PC-9 (cell line): ENCODE data around the gene LETM1. TPM values are rescaled to one million over a fixed set of nuclear protein-coding genes. Genes with fewer than 3 reads are reported as not detected.
"Not testable (repeated sequence)": the region's sequence is repeated elsewhere in the genome, so short reads cannot be mapped to it uniquely, and the experiment has no call there.

Experiments
- BruUV-seq: library from RNA; stranded (reverse); fragments of 400-500 nt; replicated peaks from 2 replicates; lab custom pipeline; 2021; lab: Mats Ljungman, UMichigan
- CTCF ChIA-PET: fragments of 300-600 bp; sonication (Branson Sonifier 250); formaldehyde crosslinking; loops from one replicate; lab custom pipeline; 2022; ENCODE audit warnings: antibody characterized with exemption; lab: Charles Lee
- POLR2A ChIA-PET: fragments of 300-600 bp; sonication (Branson Sonifier 250); formaldehyde crosslinking; loops from one replicate; lab custom pipeline; 2022; ENCODE audit warnings: antibody characterized with exemption; ENCODE audit not compliant: unreplicated experiment; lab: Charles Lee
- DNase-seq, 2 experiments: peaks; one replicate each; pipeline versions ENCODE4 v3.0.0 to v3.0.0-alpha.2; 2015 to 2022; ENCODE audit warnings: mixed read lengths in 1 of 2
- H2AFZ ChIP-seq: fragments of 200-600 bp; sonication (generic); 2 replicates; pipeline ENCODE4 v1.8.1; 2017; ENCODE audit warnings: antibody characterized with exemption
- H3F3A ChIP-seq: fragments of 200-600 bp; sonication (generic); 2 replicates; pipeline ENCODE4 v1.8.1; 2017; ENCODE audit warnings: antibody characterized with exemption, mild to moderate bottlenecking, low read depth; ENCODE audit not compliant: insufficient read depth
- H3K27ac ChIP-seq: fragments of 200-600 bp; sonication (generic); 2 replicates; pipeline ENCODE4 v1.6.1; 2016; ENCODE audit warnings: mixed run types
- H3K27me3 ChIP-seq: fragments of 200-600 bp; sonication (generic); 2 replicates; pipeline ENCODE4 v1.6.1; 2016; ENCODE audit warnings: low read depth, mixed run types; ENCODE audit not compliant: insufficient read depth
- H3K36me3 ChIP-seq: fragments of 200-600 bp; sonication (generic); 2 replicates; pipeline ENCODE4 v1.6.1; 2016; ENCODE audit warnings: low read depth, mixed run types
- H3K4me1 ChIP-seq: fragments of 200-600 bp; sonication (generic); replicated peaks from 2 replicates; pipeline ENCODE4 v1.6.1; 2016; ENCODE audit warnings: mixed run types; ENCODE audit not compliant: insufficient read depth
- H3K4me2 ChIP-seq: fragments of 200-600 bp; sonication (generic); 2 replicates; pipeline ENCODE4 v1.6.1; 2017; ENCODE audit warnings: mixed run types
- H3K4me3 ChIP-seq: fragments of 200-600 bp; sonication (generic); 2 replicates; pipeline ENCODE4 v1.6.1; 2016; ENCODE audit warnings: mixed run types
- H3K79me2 ChIP-seq: fragments of 200-600 bp; sonication (generic); 2 replicates; pipeline ENCODE4 v1.6.1; 2017; ENCODE audit warnings: low read depth, mixed run types
- H3K9me2 ChIP-seq: fragments of 200-600 bp; sonication (generic); 2 replicates; pipeline ENCODE4 v1.8.1; 2017; ENCODE audit warnings: mild to moderate bottlenecking; ENCODE audit not compliant: insufficient read depth
- H3K9me3 ChIP-seq: fragments of 200-600 bp; sonication (generic); 2 replicates; pipeline ENCODE4 v1.8.1; 2016; ENCODE audit warnings: low read depth; ENCODE audit not compliant: insufficient read depth
- H4K20me1 ChIP-seq: fragments of 200-600 bp; sonication (generic); 2 replicates; pipeline ENCODE4 v1.8.1; 2017; ENCODE audit not compliant: insufficient read depth
- CTCF ChIP-seq: fragments of 200-600 bp; sonication (generic); conservative IDR thresholded peaks from 2 replicates; pipeline ENCODE4 v1.6.1; 2017; ENCODE audit warnings: mixed run types, antibody characterized with exemption, mild to moderate bottlenecking, moderate library complexity
- EZH2 ChIP-seq: fragments of 200-600 bp; sonication (generic); IDR thresholded peaks from 2 replicates; pipeline ENCODE4 v1.8.0; 2017; ENCODE audit warnings: antibody characterized with exemption, low read depth
- intact Hi-C: fragments of 100-400 bp; cut with micrococcal nuclease; formaldehyde crosslinking; loops from one replicate; pipeline ENCODE4 v1.10.0; 2022; ENCODE audit not compliant: unreplicated experiment
- total RNA-seq: library from RNA; stranded (reverse); gene quantifications from 2 replicates; pipeline ENCODE4 v1.2.3, GENCODE V29; 2021

The LETM1 gene
- total RNA-seq, 1 experiment from 2014 or later, result 44.5 TPM

DNA sequence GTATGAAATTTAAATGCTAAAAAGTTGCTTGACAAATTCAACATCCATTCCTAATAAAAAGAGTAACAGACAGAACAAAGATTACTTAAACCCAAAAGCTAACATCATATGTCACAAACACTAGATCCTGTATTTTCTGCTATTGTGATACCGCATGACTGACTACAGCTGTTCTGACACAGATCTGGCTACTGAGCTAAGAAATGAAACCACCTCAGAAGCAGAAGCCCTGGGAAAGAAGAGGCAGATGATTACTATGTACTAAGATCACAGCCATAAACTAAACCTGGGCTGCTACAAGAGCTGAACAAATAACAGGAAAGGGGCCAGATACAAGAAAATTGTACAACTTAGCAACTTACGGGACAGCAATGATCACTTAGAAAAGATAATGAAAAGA is 9.4 kb downstream of the LETM1 start:
- no peak for DNase-seq
- POLR2A ChIA-PET, result no interaction called here
- H3K36me3 ChIP-seq, result no peaks in the 10 kb centered on the region
- intact Hi-C loops, result no loop called here
- TF ChIP-seq CTCF (no peak), EZH2 (no peak)
- no peaks in the 10 kb centered on the region for H3K9me2 ChIP-seq
- no peak overlapping the region for H2AFZ ChIP-seq
- no peak overlapping the region for H3K4me3 ChIP-seq
- CTCF ChIA-PET, result interaction anchor here (0.7 kb wide), 1 partner anchor 29 kb away, joined by 6 read pairs; no protein-coding TSS in a partner anchor
- no peaks in the 10 kb centered on the region for H3K4me1 ChIP-seq
- 0 out of 2 replicates have a peak, but pooled peaks cover 4% of the 10 kb centered on the region for H3F3A ChIP-seq
- H3K27ac ChIP-seq, result no peak overlapping the region
- no peaks in the 10 kb centered on the region for H3K27me3 ChIP-seq
- BruUV-seq, result no TSS peak
- H3K79me2 ChIP-seq, result peaks cover 20% of the 10 kb centered on the region
- H3K9me3 ChIP-seq, result no peaks in the 10 kb centered on the region
- H4K20me1 ChIP-seq, result peaks cover 38% of the 10 kb centered on the region
- H3K4me2 ChIP-seq, result no peak overlapping the region

DNA sequence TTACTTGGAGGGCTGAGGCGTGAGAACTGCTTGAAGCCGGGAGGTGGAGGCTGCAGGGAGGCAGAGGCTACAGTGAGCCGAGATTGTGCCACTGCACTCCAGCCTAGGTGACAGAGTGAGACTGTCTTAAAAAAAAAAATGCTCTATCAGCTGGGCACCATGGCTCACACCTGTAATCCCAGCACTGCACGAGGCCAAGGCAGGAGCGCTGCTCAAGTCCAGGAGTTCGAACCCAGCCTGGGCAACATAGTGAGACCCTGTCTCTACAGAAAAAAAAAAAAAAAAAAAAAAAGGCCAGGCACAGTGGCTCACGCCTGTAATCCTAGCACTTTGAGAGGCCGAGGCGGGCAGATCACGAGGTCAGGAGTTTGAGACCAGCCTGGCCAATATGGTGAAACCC is 11.3 kb downstream of the LETM1 start:
- POLR2A ChIA-PET, H2AFZ ChIP-seq, BruUV-seq, H3K27ac ChIP-seq, H3K4me2 ChIP-seq, DNase-seq, intact Hi-C loops, H3K9me3 ChIP-seq, H3K9me2 ChIP-seq, H3K4me3 ChIP-seq, H3K27me3 ChIP-seq, H3K79me2 ChIP-seq, H3K36me3 ChIP-seq, H3K4me1 ChIP-seq, H3F3A ChIP-seq, CTCF ChIA-PET: not testable (repeated sequence)
- peaks cover 24% of the 10 kb centered on the region for H4K20me1 ChIP-seq

DNA sequence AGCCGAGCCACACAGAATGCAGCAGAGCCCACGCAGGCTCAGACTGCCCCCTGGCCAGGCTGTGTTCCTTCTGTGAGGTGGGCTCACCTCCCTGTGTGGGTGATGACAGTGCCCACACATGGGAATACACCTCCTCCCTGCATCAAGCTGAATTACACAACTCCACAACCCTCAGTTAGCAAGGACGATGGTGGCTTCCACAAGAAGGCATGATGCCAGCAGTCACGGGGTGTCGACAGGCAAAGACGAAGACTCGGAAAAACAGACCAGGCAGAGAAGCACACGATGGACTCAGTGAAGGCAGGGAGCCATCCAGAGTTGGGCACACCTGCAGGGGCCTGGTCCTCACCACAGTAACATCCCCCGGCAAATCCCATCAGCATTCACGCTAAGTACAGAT is 12.1 kb downstream of the LETM1 start:
- ChIA-PET CTCF (no interaction called here), POLR2A (no interaction called here)
- no peak overlapping the region for H2AFZ ChIP-seq
- no peaks in the 10 kb centered on the region for H3K9me3 ChIP-seq
- BruUV-seq, result no TSS peak
- H4K20me1 ChIP-seq, result peaks cover 19% of the 10 kb centered on the region; the same call in 1 of the 2 replicates
- no peaks in the 10 kb centered on the region for H3K79me2 ChIP-seq
- TF ChIP-seq EZH2 (no peak), CTCF (no peak)
- no peak overlapping the region for H3K4me3 ChIP-seq
- no peak overlapping the region for H3K4me2 ChIP-seq
- intact Hi-C loops, result no loop called here
- H3F3A ChIP-seq, result no peaks in the 10 kb centered on the region
- no peak for DNase-seq
- no peak overlapping the region for H3K27ac ChIP-seq
- H3K36me3 ChIP-seq, result peaks cover 7% of the 10 kb centered on the region; the same call in 1 of the 2 replicates
- H3K9me2 ChIP-seq, result no peaks in the 10 kb centered on the region
- no peaks in the 10 kb centered on the region for H3K27me3 ChIP-seq
- no peaks in the 10 kb centered on the region for H3K4me1 ChIP-seq

DNA sequence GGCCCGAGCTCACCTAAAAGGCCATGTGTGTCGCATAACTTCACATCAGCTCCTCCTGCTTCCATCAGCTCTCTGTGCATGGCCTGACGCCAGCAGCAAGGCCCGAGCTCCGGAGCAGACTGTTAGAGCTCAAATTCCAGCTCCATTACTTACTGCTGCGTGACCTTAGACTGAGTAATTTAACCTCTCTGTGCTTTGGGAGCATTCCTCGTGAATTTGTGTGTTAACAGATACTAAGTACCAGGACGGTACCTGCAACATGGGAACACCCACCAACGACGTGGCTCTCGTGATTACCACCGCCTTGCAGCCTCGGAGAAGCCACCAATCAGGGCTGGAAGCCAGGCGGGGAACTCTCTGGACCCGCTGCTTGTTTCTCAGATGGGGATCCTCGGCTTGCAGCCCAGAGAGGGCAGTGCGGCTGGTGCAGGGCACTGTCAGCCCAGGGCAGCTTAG is 12.9 kb downstream of the LETM1 start:
- H3K4me3 ChIP-seq, result no peak overlapping the region
- H3K79me2 ChIP-seq, result no peaks in the 10 kb centered on the region
- no peaks in the 10 kb centered on the region for H3K27me3 ChIP-seq
- peaks cover 17% of the 10 kb centered on the region; the same call in 1 of the 2 replicates for H4K20me1 ChIP-seq
- H3K27ac ChIP-seq, result no peak overlapping the region
- no TSS peak for BruUV-seq
- H3K9me2 ChIP-seq, result no peaks in the 10 kb centered on the region
- H3K4me2 ChIP-seq, result no peak overlapping the region
- H2AFZ ChIP-seq, result no peak overlapping the region
- intact Hi-C loops, result no loop called here
- POLR2A ChIA-PET, result interaction anchor here (0.6 kb wide), 1 partner anchor 67 kb away, joined by 3 read pairs; no protein-coding TSS in a partner anchor
- peaks cover 7% of the 10 kb centered on the region; the same call in 1 of the 2 replicates for H3K36me3 ChIP-seq
- H3K9me3 ChIP-seq, result no peaks in the 10 kb centered on the region
- CTCF ChIA-PET, result no interaction called here
- TF ChIP-seq EZH2 (no peak), CTCF (no peak)
- H3F3A ChIP-seq, result no peaks in the 10 kb centered on the region
- no peaks in the 10 kb centered on the region for H3K4me1 ChIP-seq
- DNase-seq, result no peak
